Natural killer cell (primary cell): ENCODE measurements around the gene FOXN3. TPM values are rescaled to one million over a fixed set of nuclear protein-coding genes. Genes with fewer than 3 reads are reported as not detected.
A peak's percentile ranks its signal among the peaks of the same experiment; 100 is the strongest.

ENCODE experiments used
- ATAC-seq, 3 donors: fragments of 150-1000 bp in 2 of 3; fragments of 200-7000 bp in 1 of 3; cut with Tn5 transposase; 1 replicate in 1 of 3; 2 replicates in 2 of 3; pipeline ENCODE4 v1.10.0; 2021; ENCODE audit warnings: mild to moderate bottlenecking in 2 of 3, moderate library complexity in 2 of 3
- DNase-seq, 2 donors: peaks; one replicate each; pipeline versions ENCODE4 v3.0.0 to v3.0.0-alpha.2; 2013 to 2021; ENCODE audit warnings: mixed read lengths in 1 of 2
- H3K27ac ChIP-seq: one replicate; pipeline ENCODE4 v1.5.1; 2013; ENCODE audit warnings: mild to moderate bottlenecking, low read length
- H3K27me3 ChIP-seq: one replicate; pipeline ENCODE4 v1.6.1; 2013; ENCODE audit warnings: low read length; ENCODE audit not compliant: control insufficient read depth, insufficient read depth
- H3K36me3 ChIP-seq: one replicate; pipeline ENCODE4 v1.6.1; 2013; ENCODE audit warnings: low read length; ENCODE audit not compliant: control insufficient read depth, insufficient read depth
- H3K4me1 ChIP-seq: one replicate; pipeline ENCODE4 v1.6.1; 2013; ENCODE audit warnings: low read length; ENCODE audit not compliant: control insufficient read depth, insufficient read depth
- H3K4me3 ChIP-seq: one replicate; pipeline ENCODE4 v1.5.1; 2013; ENCODE audit warnings: low read length
- H3K9me3 ChIP-seq: one replicate; pipeline ENCODE4 v1.6.1; 2013; ENCODE audit warnings: low read length; ENCODE audit not compliant: control insufficient read depth, insufficient read depth
- H3K27ac Mint-ChIP-seq, 2 donors: one replicate each; pipeline ENCODE4 v1.8.0; 2022; ENCODE audit warnings: mild to moderate bottlenecking in 2 of 2, mixed read lengths in 2 of 2, moderate library complexity in 1 of 2
- H3K27me3 Mint-ChIP-seq, 2 donors: one replicate each; pipeline ENCODE4 v1.8.0; 2022; ENCODE audit warnings: low read depth in 2 of 2, mixed read lengths in 2 of 2
- H3K36me3 Mint-ChIP-seq: one replicate; pipeline ENCODE4 v1.8.0; 2022; ENCODE audit warnings: mixed read lengths
- H3K4me1 Mint-ChIP-seq, 2 donors: one replicate each; pipeline ENCODE4 v1.8.0; 2022; ENCODE audit warnings: mixed read lengths in 2 of 2
- H3K4me3 Mint-ChIP-seq: one replicate; pipeline ENCODE4 v1.8.0; 2022; ENCODE audit warnings: mild to moderate bottlenecking, moderate library complexity, mixed read lengths
- H3K9me3 Mint-ChIP-seq, 2 donors: one replicate each; pipeline ENCODE4 v1.8.0; 2022; ENCODE audit warnings: mixed read lengths in 2 of 2
- WGBS: methylation state at CpG from one replicate; pipeline ENCODE4 v1.1.7; 2013; ENCODE audit warnings: missing lambda C conversion rate; ENCODE audit not compliant: insufficient coverage; 5-methylcytosine and 5-hydroxymethylcytosine counted together
- intact Hi-C: fragments of 100-400 bp; cut with micrococcal nuclease; formaldehyde crosslinking; loops from one replicate; pipeline ENCODE4 v1.14.2; 2022
- total RNA-seq, 4 donors: library from RNA; stranded (reverse); fragments of 120-200 nt in 1 of 4; gene quantifications; one replicate each; pipeline versions ENCODE4 v1.2.3 to v1.2.4, GENCODE V29; 2013 to 2022
- TF ChIP-seq, protein P1 (sequence below): fragments of 200-600 bp; IDR thresholded peaks from one replicate; pipeline ENCODE4 v1.8.0; 2022; ENCODE audit warnings: antibody characterized with exemption

FOXN3 gene
- total RNA-seq, 3 donors from 2014 or later (not counting 1 experiment from before 2014, with no cell fraction given): 209 to 216 (median 209) TPM

DNA sequence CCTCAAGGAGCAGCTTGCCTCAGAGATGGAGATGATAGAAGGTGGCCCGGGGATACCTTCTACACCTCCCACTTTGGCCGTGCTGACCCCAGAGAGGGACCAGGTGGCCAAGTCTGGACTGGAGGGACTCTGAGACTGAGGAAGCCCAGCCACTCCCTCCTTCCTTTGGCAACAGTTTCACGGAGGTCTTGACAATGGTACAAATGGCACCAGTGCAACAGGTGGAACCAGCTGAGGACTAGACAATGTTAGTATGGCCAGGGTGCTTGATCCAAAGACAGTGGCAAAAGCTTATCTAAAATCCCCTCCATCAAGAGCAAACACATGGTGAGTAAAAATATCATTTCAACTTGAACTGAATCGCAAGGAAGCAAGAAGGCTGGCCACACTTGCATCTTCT, 117.4 kb downstream of the FOXN3 start:
- Histone ChIP-seq H3K36me3 (no peaks in the 10 kb centered on the region), H3K27me3 (no peaks in the 10 kb centered on the region), H3K4me1 (peaks cover 20% of the 10 kb centered on the region), H3K27ac (no peak overlapping the region), H3K9me3 (no peaks in the 10 kb centered on the region), H3K4me3 (no peak overlapping the region)
- TF ChIP-seq, protein P1, sequence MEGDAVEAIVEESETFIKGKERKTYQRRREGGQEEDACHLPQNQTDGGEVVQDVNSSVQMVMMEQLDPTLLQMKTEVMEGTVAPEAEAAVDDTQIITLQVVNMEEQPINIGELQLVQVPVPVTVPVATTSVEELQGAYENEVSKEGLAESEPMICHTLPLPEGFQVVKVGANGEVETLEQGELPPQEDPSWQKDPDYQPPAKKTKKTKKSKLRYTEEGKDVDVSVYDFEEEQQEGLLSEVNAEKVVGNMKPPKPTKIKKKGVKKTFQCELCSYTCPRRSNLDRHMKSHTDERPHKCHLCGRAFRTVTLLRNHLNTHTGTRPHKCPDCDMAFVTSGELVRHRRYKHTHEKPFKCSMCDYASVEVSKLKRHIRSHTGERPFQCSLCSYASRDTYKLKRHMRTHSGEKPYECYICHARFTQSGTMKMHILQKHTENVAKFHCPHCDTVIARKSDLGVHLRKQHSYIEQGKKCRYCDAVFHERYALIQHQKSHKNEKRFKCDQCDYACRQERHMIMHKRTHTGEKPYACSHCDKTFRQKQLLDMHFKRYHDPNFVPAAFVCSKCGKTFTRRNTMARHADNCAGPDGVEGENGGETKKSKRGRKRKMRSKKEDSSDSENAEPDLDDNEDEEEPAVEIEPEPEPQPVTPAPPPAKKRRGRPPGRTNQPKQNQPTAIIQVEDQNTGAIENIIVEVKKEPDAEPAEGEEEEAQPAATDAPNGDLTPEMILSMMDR: no peak
- WGBS: 99% methylated on average over 4 of the region's 4 CpGs
- Mint-ChIP-seq H3K4me1 (peaks cover 56 to 66% of the 10 kb centered on the region in 2 donors), H3K36me3 (peaks cover 6% of the 10 kb centered on the region), H3K4me3 (no peak overlapping the region), H3K27ac (no peak overlapping the region), H3K9me3 (no peaks in the 10 kb centered on the region), H3K27me3 (no peaks in the 10 kb centered on the region)
- intact Hi-C loops: no loop called here
- ATAC-seq (no peak), DNase-seq (no peak)

DNA sequence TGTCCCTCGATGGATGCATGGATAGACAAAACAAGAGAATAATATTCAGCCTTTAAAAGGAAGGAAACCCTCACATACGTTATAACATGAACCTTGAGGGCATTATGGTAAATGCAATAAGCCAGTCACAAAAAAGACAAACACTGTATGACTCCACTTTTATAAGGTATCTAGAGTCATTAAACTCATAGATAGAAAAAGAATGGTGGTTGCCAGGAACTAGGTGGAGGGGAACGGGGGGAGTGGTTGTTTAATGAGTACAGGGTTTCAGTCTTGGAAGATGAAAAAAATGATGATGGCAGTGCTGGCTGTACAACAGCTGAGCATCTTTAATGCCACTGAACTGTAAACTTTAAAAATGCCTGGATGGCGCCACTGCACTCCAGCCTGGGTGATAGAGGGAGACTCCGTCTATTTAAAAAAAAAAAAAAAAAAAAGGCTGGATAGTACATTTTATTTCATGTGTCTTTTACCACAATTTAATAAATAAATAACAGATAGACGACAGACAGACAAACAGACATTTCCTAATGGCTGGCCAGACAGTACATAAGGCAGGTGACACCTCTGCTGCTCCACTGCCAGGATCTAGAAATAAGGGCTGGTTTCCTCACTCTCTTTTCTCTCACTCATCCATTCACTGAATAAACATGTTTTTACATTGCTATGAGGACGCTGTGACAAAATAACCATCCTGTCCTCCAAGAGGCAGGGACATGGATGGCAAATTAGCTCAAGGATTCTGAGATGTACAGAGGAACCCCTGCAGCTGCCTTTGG, 118.8 kb downstream of the FOXN3 start:
- H3K27me3 ChIP-seq: no peaks in the 10 kb centered on the region
- no peaks in the 10 kb centered on the region for H3K27me3 Mint-ChIP-seq
- H3K27ac ChIP-seq: no peak overlapping the region
- peaks cover 21% of the 10 kb centered on the region for H3K4me1 ChIP-seq
- no peak overlapping the region for H3K4me3 Mint-ChIP-seq
- H3K27ac Mint-ChIP-seq: peak overlapping the region in 1 of 2 donors; percentile 66
- H3K9me3 ChIP-seq: no peaks in the 10 kb centered on the region
- DNase-seq (no peak), ATAC-seq (no peak)
- H3K4me3 ChIP-seq: no peak overlapping the region
- H3K36me3 Mint-ChIP-seq: peaks cover 6% of the 10 kb centered on the region
- WGBS: 99% methylated on average over 4 of the region's 7 CpGs
- TF ChIP-seq, protein P1: no peak
- H3K4me1 Mint-ChIP-seq: peaks cover 56 to 65% of the 10 kb centered on the region in 2 donors
- intact Hi-C loops: no loop called here
- H3K9me3 Mint-ChIP-seq: no peaks in the 10 kb centered on the region
- H3K36me3 ChIP-seq: no peaks in the 10 kb centered on the region

DNA sequence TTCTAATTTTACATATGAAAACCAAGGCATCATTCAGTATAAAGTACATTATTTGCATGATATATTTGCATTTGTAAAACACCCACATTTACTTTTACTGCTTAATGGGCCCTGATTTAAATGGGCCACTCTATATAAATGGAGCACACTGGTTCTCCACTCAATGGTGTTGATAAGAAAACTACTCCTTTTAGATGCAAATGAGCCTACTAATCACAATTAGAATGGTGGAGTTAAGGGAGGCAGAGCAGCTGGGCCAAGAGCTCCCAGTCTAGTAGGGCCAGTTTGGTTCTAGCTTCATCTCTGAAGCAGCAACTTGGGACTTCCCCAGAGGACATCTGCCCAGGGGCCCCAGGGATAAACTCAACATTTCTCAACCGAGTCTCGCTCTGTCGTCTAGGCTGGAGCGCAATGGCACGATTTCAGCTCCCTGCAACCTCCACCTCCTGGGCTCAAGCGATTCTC, 120.7 kb downstream of the FOXN3 start:
- DNase-seq (no peak), ATAC-seq (no peak)
- Histone ChIP-seq H3K4me3 (no peak overlapping the region), H3K36me3 (no peaks in the 10 kb centered on the region), H3K27me3 (no peaks in the 10 kb centered on the region), H3K27ac (no peak overlapping the region), H3K9me3 (no peaks in the 10 kb centered on the region), H3K4me1 (peaks cover 27% of the 10 kb centered on the region)
- intact Hi-C loops: no loop called here
- H3K4me1 Mint-ChIP-seq: peaks cover 59 to 67% of the 10 kb centered on the region in 2 donors
- whole genome bisulfite sequencing: 94% methylated on average over 6 of the region's 6 CpGs
- H3K27me3 Mint-ChIP-seq: no peaks in the 10 kb centered on the region
- TF ChIP-seq, protein P1: no peak
- no peaks in the 10 kb centered on the region for H3K9me3 Mint-ChIP-seq
- H3K27ac Mint-ChIP-seq: no peak overlapping the region
- no peak overlapping the region for H3K4me3 Mint-ChIP-seq
- H3K36me3 Mint-ChIP-seq: no peaks in the 10 kb centered on the region
